Endothelial cell of umbilical vein (primary cell): ENCODE data around the gene PNPLA1. TPM values are rescaled to one million over a fixed set of nuclear protein-coding genes. Genes with fewer than 3 reads are reported as not detected.

Source experiments
- BruUV-seq: library from RNA; stranded (reverse); fragments of 400-500 nt; replicated peaks from 2 replicates; lab custom pipeline; 2021; lab: Mats Ljungman, UMichigan
- CTCF ChIA-PET: fragments of 300-600, 350-600 bp; sonication (Branson Sonifier 250); formaldehyde crosslinking; loops from one replicate; lab custom pipeline; 2021; ENCODE audit warnings: antibody characterized with exemption, inconsistent platforms; lab: Charles Lee
- POLR2A ChIA-PET: fragments of 300-600, 350-600 bp; sonication (Branson Sonifier 250); formaldehyde crosslinking; loops from one replicate; lab custom pipeline; 2021; ENCODE audit warnings: antibody characterized with exemption, inconsistent platforms; lab: Charles Lee
- DNase-seq: peaks from one replicate; pipeline ENCODE4 v3.0.0-alpha.2; 2011; ENCODE audit warnings: low read depth, low spot score
- FAIRE-seq: peaks from 2 replicates; lab custom pipeline; 2011; peaks lifted over from hg19 to GRCh38; lab: Jason Lieb, UNC
- H2AFZ ChIP-seq: 2 replicates; pipeline ENCODE4 v1.6.0; 2012; ENCODE audit warnings: low read depth, low read length, control low read depth, inconsistent platforms
- H3K27ac ChIP-seq: 2 replicates; pipeline ENCODE4 v1.5.1; 2011; ENCODE audit warnings: low read depth, mild to moderate bottlenecking, control low read depth, low read length, moderate library complexity; ENCODE audit not compliant: insufficient read depth
- H3K27me3 ChIP-seq, 2 experiments: 2 replicates each; pipeline versions ENCODE4 v1.6.0 to v1.6.1; 2011; ENCODE audit warnings: low read length in 2 of 2, mixed read lengths in 1 of 2; ENCODE audit not compliant: control insufficient read depth in 2 of 2, insufficient read depth in 2 of 2
- H3K36me3 ChIP-seq, 2 experiments: 2 replicates in 1 of 2; 3 replicates in 1 of 2; pipeline ENCODE4 v1.5.1; 2011; ENCODE audit warnings: low read length in 2 of 2, mild to moderate bottlenecking in 1 of 2, moderate library complexity in 1 of 2; ENCODE audit not compliant: control insufficient read depth in 2 of 2, insufficient read depth in 2 of 2; ENCODE audit errors: extremely low read depth in 1 of 2
- H3K4me1 ChIP-seq: 3 replicates; pipeline ENCODE4 v1.5.1; 2011; ENCODE audit warnings: mild to moderate bottlenecking, low read length; ENCODE audit not compliant: control insufficient read depth, insufficient read depth; ENCODE audit errors: extremely low read depth
- H3K4me2 ChIP-seq: 2 replicates; pipeline ENCODE4 v1.6.1; 2011; ENCODE audit warnings: low read length, control low read depth, mixed read lengths; ENCODE audit not compliant: insufficient read depth
- H3K4me3 ChIP-seq, 3 experiments: fragments of 200-600 bp in 1 of 3; sonication (generic), shearing (Covaris generic) in 1 of 3; replicated peaks in 1 of 3; 2 replicates each; pipeline ENCODE4 v1.5.1; 2011 to 2016; ENCODE audit warnings: control low read depth in 3 of 3, low read length in 3 of 3, mild to moderate bottlenecking in 2 of 3, inconsistent platforms in 1 of 3, low read depth in 1 of 3, moderate library complexity in 1 of 3; ENCODE audit not compliant: insufficient read depth in 1 of 3
- H3K79me2 ChIP-seq: 2 replicates; pipeline ENCODE4 v1.6.0; 2012; ENCODE audit warnings: low read length, inconsistent platforms; ENCODE audit not compliant: control insufficient read depth, insufficient read depth
- H3K9ac ChIP-seq: replicated peaks from 2 replicates; pipeline ENCODE3; 2011; ENCODE audit warnings: low read length, control low read depth; ENCODE audit not compliant: insufficient read depth; ENCODE audit errors: extremely low read depth
- H3K9me1 ChIP-seq: replicated peaks from 3 replicates; pipeline ENCODE4 v1.6.0; 2011; ENCODE audit warnings: mild to moderate bottlenecking, low read length; ENCODE audit not compliant: control insufficient read depth, insufficient read depth; ENCODE audit errors: extremely low read depth
- H3K9me3 ChIP-seq: replicated peaks from 2 replicates; pipeline ENCODE4 v1.5.1; 2012; ENCODE audit warnings: low read length, inconsistent platforms; ENCODE audit not compliant: control insufficient read depth, insufficient read depth
- H4K20me1 ChIP-seq: replicated peaks from 2 replicates; pipeline ENCODE3; 2011; ENCODE audit warnings: mild to moderate bottlenecking, low read length; ENCODE audit not compliant: control insufficient read depth, insufficient read depth; ENCODE audit errors: extremely low read depth
- EZH2 ChIP-seq: IDR thresholded peaks from 2 replicates; pipeline ENCODE4 v1.6.1; 2012; ENCODE audit warnings: borderline replicate concordance, low read depth, mild to moderate bottlenecking, moderate library complexity, low read length, inconsistent platforms; ENCODE audit not compliant: severe bottlenecking
- FOS ChIP-seq: IDR thresholded peaks from 2 replicates; pipeline ENCODE4 v1.6.1; 2011; ENCODE audit warnings: mild to moderate bottlenecking, low read length, moderate library complexity, borderline replicate concordance; ENCODE audit not compliant: insufficient read depth
- GATA2 ChIP-seq: IDR thresholded peaks from 2 replicates; pipeline ENCODE4 v1.7.0; 2011; ENCODE audit warnings: low read depth, mild to moderate bottlenecking, moderate library complexity, mixed read lengths, low read length; ENCODE audit not compliant: insufficient read length, insufficient read depth
- JUN ChIP-seq: IDR thresholded peaks from 2 replicates; pipeline ENCODE4 v1.6.1; 2011; ENCODE audit warnings: borderline replicate concordance, low read depth; ENCODE audit not compliant: insufficient read length, insufficient read depth
- MAX ChIP-seq: IDR thresholded peaks from 2 replicates; pipeline ENCODE4 v1.6.1; 2011; ENCODE audit not compliant: insufficient read depth, insufficient read length
- MYC ChIP-seq: IDR thresholded peaks from one replicate; pipeline ENCODE4 v1.6.1; 2011; ENCODE audit warnings: mild to moderate bottlenecking, low read depth, low read length
- POLR2A ChIP-seq: IDR thresholded peaks from 2 replicates; pipeline ENCODE4 v1.6.1; 2012; ENCODE audit warnings: low read depth, mild to moderate bottlenecking, control low read depth, low read length
- POLR2AphosphoS5 ChIP-seq: IDR thresholded peaks from 2 replicates; pipeline ENCODE4 v1.6.1; 2012; ENCODE audit warnings: low read depth, mild to moderate bottlenecking, control low read depth, low read length, moderate library complexity; ENCODE audit not compliant: insufficient read depth
- dilution Hi-C: fragments of 300-500 bp; cut with MboI; formaldehyde crosslinking; loops from one replicate; pipeline ENCODE4 v1.15.0; 2019; ENCODE audit warnings: low sequenced_read_pairs; ENCODE audit not compliant: extremely low pct_ligation_motif_present
- intact Hi-C: fragments of 100-400 bp; cut with micrococcal nuclease; formaldehyde crosslinking; loops from one replicate; pipeline ENCODE4 v1.10.0; 2022
- polyA plus RNA-seq, 4 experiments: library from polyadenylated mRNA; depleted of rRNA in 3 of 4; stranded (reverse) in 3 of 4; unstranded in 1 of 4; fragments of >200 nt; gene quantifications; 2 replicates each; pipeline versions ENCODE4 v1.2.1 to v1.2.3, GENCODE V29; 2011 to 2012; ENCODE audit warnings: missing spikeins in 1 of 4
- total RNA-seq: library from RNA; stranded (reverse); gene quantifications from 2 replicates; pipeline ENCODE4 v1.2.3, GENCODE V29; 2021
- TF ChIP-seq, protein P1 (sequence below), 2 donors: IDR thresholded peaks; 1 replicate in 1 of 2; 2 replicates in 1 of 2; pipeline ENCODE4 v1.5.1; 2011; ENCODE audit warnings: low read length in 2 of 2, mild to moderate bottlenecking in 2 of 2, moderate library complexity in 2 of 2, control low read depth in 1 of 2, inconsistent platforms in 1 of 2, low read depth in 1 of 2; ENCODE audit not compliant: insufficient read depth in 1 of 2; ENCODE audit errors: extremely low read depth in 1 of 2

Gene PNPLA1
- total and polyA plus RNA-seq, 2 donors (not counting 3 experiments of a cell fraction or from before 2014, with no cell fraction given) = not detected

DNA sequence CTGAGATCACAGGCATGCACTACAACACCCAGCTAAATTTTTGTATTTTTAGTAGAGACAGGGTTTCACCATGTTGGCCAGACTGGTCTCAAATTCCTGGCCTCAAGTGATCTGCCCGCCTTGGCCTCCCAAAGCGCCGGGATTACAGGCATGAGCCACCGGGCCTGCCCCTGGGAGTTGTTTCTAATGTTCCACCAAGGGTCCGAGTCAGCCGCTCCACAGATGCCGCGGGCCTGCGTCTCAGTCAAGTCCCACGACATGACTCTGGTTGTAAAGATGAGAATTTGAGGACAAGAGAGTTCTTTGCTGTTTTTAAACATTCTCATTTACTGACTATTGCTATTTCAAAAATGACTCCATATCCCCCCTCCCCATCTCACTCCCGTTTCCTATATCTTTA lies 36.0 kb downstream of the PNPLA1 start:
- Histone ChIP-seq H3K4me2 (no peak overlapping the region), H3K27me3 (peaks cover 6 to 16% of the 10 kb centered on the region in 2 experiments), H3K4me1 (no peaks in the 10 kb centered on the region), H3K79me2 (no peaks in the 10 kb centered on the region), H2AFZ (no peak overlapping the region), H3K9me3 (no peaks in the 10 kb centered on the region), H3K27ac (no peak overlapping the region), H3K9me1 (no peaks in the 10 kb centered on the region), H4K20me1 (no peaks in the 10 kb centered on the region), H3K4me3 (no peak overlapping the region), H3K36me3 (no peaks in the 10 kb centered on the region), H3K9ac (no peak overlapping the region)
- intact Hi-C loops (no loop called here), dilution Hi-C loops (no loop called here)
- no TSS peak for BruUV-seq
- ChIA-PET POLR2A (no interaction called here), CTCF (interaction anchor here (1.2 to 5.1 kb wide), 3 partner anchors 30 to 54 kb away, joined by 3 to 168 read pairs (median 4); no protein-coding TSS in a partner anchor)
- no peak for DNase-seq
- FAIRE-seq = no peak
- TF ChIP-seq JUN (no peak), GATA2 (no peak)

DNA sequence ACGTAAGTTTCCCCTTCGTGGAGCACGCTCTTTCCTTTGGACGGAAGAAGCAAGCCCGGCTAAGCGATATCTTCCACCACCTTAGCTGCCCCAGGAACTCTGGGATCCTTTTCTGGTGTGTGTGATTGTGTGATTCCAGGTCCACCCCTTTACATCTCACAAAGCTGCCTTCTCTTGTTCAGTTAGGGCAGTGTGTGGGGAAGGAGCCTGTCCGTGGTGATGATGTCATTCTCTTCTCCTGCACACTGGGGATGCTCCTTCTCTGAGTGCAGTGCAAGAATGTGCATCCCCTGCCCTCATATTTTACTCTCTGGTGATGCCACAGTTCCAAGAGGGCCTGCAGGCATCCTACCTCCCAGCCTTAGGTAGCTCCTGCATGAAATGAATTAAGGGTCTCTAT lies 36.5 kb downstream of the PNPLA1 start:
- Histone ChIP-seq H3K4me2 (no peak overlapping the region), H3K4me1 (no peaks in the 10 kb centered on the region), H3K79me2 (no peaks in the 10 kb centered on the region), H3K9me1 (no peaks in the 10 kb centered on the region), H3K4me3 (no peak overlapping the region), H2AFZ (no peak overlapping the region), H3K36me3 (no peaks in the 10 kb centered on the region), H3K27me3 (peaks cover 6 to 19% of the 10 kb centered on the region in 2 experiments), H3K9ac (no peak overlapping the region), H3K9me3 (no peaks in the 10 kb centered on the region), H4K20me1 (no peaks in the 10 kb centered on the region), H3K27ac (no peak overlapping the region)
- intact Hi-C loops = no loop called here
- POLR2A ChIA-PET = no interaction called here
- CTCF ChIA-PET = interaction anchor here (1.2 to 5.1 kb wide), 2 partner anchors 30 to 54 kb away, joined by 3 to 168 read pairs; no protein-coding TSS in a partner anchor
- dilution Hi-C loops = no loop called here
- BruUV-seq = no TSS peak
- no peak for DNase-seq
- TF ChIP-seq EZH2 (no peak), POLR2AphosphoS5 (no peak), MYC (no peak), JUN (no peak), FOS (no peak), GATA2 (no peak), POLR2A (no peak), MAX (no peak)
- TF ChIP-seq, protein P1, sequence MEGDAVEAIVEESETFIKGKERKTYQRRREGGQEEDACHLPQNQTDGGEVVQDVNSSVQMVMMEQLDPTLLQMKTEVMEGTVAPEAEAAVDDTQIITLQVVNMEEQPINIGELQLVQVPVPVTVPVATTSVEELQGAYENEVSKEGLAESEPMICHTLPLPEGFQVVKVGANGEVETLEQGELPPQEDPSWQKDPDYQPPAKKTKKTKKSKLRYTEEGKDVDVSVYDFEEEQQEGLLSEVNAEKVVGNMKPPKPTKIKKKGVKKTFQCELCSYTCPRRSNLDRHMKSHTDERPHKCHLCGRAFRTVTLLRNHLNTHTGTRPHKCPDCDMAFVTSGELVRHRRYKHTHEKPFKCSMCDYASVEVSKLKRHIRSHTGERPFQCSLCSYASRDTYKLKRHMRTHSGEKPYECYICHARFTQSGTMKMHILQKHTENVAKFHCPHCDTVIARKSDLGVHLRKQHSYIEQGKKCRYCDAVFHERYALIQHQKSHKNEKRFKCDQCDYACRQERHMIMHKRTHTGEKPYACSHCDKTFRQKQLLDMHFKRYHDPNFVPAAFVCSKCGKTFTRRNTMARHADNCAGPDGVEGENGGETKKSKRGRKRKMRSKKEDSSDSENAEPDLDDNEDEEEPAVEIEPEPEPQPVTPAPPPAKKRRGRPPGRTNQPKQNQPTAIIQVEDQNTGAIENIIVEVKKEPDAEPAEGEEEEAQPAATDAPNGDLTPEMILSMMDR (IDR thresholded peaks at IDR 0.05; ENCODE audit: extremely low read depth in 1 of 2, insufficient read depth in 1 of 2, low read depth in 1 of 2, low read length in 2 of 2) = no peak
- FAIRE-seq = no peak
